ENCODE results near the gene PPP3CB. TPM values are rescaled to one million over a fixed set of nuclear protein-coding genes. Genes with fewer than 3 reads are reported as not detected.

The PPP3CB gene
- total RNA-seq, 1 experiment from 2014 or later = 34.0 TPM

DNA sequence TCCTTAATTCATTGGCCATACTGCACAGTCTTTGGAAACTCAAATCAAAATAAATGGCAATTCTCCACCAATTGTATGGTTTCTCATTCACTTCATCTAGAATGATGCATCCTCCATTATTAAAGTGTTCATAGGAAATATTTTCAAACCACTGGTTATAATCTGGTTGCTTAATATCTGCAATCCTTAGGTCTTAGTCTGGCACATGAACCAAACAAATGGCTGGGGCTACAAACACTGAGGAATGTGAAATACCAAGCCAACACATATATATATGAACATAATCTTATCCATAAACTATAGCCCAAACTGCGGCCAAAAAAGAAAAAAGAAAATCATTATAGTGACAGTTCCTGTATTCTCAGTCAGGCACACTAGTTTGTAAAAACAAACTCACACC, 56.8 kb downstream of the PPP3CB start:
- H4K20me1 ChIP-seq (ENCODE audit: insufficient read depth) = no peaks in the 10 kb centered on the region
- ChIA-PET POLR2A (ENCODE audit: unreplicated experiment) (interaction anchor here (0.5 kb wide), 1 partner anchor 1357 kb away, joined by 3 read pairs; no protein-coding TSS in a partner anchor), CTCF (no interaction called here)
- TF ChIP-seq EZH2 (IDR thresholded peaks at IDR 0.05; ENCODE audit: low read depth) = no peak
- TF ChIP-seq, protein P1, sequence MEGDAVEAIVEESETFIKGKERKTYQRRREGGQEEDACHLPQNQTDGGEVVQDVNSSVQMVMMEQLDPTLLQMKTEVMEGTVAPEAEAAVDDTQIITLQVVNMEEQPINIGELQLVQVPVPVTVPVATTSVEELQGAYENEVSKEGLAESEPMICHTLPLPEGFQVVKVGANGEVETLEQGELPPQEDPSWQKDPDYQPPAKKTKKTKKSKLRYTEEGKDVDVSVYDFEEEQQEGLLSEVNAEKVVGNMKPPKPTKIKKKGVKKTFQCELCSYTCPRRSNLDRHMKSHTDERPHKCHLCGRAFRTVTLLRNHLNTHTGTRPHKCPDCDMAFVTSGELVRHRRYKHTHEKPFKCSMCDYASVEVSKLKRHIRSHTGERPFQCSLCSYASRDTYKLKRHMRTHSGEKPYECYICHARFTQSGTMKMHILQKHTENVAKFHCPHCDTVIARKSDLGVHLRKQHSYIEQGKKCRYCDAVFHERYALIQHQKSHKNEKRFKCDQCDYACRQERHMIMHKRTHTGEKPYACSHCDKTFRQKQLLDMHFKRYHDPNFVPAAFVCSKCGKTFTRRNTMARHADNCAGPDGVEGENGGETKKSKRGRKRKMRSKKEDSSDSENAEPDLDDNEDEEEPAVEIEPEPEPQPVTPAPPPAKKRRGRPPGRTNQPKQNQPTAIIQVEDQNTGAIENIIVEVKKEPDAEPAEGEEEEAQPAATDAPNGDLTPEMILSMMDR (conservative IDR thresholded peaks at IDR 0.05) = no peak
- no peaks in the 10 kb centered on the region for H3K27me3 ChIP-seq (ENCODE audit: insufficient read depth, low read depth)
- no peak overlapping the region for H2AFZ ChIP-seq
- no peaks in the 10 kb centered on the region for H3K4me1 ChIP-seq (replicated peaks; ENCODE audit: insufficient read depth)
- H3F3A ChIP-seq (ENCODE audit: insufficient read depth, low read depth) = no peaks in the 10 kb centered on the region
- H3K4me3 ChIP-seq = no peak overlapping the region
- BruUV-seq (replicated peaks) = no TSS peak
- DNase-seq = no peak
- H3K79me2 ChIP-seq (ENCODE audit: low read depth) = no peaks in the 10 kb centered on the region
- no peaks in the 10 kb centered on the region for H3K9me2 ChIP-seq (ENCODE audit: insufficient read depth)
- H3K36me3 ChIP-seq (ENCODE audit: low read depth) = no peaks in the 10 kb centered on the region
- H3K4me2 ChIP-seq = no peak overlapping the region
- H3K27ac ChIP-seq = no peak overlapping the region
- H3K9me3 ChIP-seq (ENCODE audit: insufficient read depth, low read depth) = no peaks in the 10 kb centered on the region
- intact Hi-C loops (cut with micrococcal nuclease; ENCODE audit: unreplicated experiment) = no loop called here

DNA sequence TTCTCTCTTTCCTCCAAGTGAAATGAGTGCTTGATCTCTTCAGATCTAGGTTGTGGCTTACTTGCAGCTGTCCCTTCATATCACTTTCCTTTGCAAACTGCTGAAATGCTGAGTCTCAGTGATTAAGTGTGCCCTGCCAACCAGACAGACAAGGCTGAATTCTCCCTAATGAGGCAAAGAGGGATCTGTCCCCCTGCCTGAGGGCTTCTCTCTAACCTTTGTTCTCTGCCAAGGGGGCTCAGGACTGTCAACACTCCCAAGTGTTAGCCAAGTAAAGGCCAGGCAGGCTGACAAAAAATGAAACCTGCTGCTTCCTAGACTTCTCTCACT, 62.3 kb downstream of the PPP3CB start, which contains the start of gene MSS51:
MSS51 (minus strand) TSS at position 24 of the 330 bp plus-strand sequence. CDS start 5,277 bp downstream, outside the sequence.
- no TSS peak for BruUV-seq (replicated peaks)

GRCh38 chr10:73432646-73433537, 62.9 kb downstream of the PPP3CB start:
- Histone ChIP-seq H3K4me1 (replicated peaks; ENCODE audit: insufficient read depth) (no peaks in the 10 kb centered on the region), H3K9me3 (ENCODE audit: insufficient read depth, low read depth) (no peaks in the 10 kb centered on the region), H3F3A (ENCODE audit: insufficient read depth, low read depth) (no peaks in the 10 kb centered on the region; the same call in 1 of the 2 replicates), H3K4me2 (no peak overlapping the region), H2AFZ (no peak overlapping the region), H4K20me1 (ENCODE audit: insufficient read depth) (no peaks in the 10 kb centered on the region), H3K79me2 (ENCODE audit: low read depth) (no peaks in the 10 kb centered on the region), H3K4me3 (no peak overlapping the region), H3K36me3 (ENCODE audit: low read depth) (no peaks in the 10 kb centered on the region), H3K9me2 (ENCODE audit: insufficient read depth) (no peaks in the 10 kb centered on the region; the same call in 1 of the 2 replicates), H3K27me3 (ENCODE audit: insufficient read depth, low read depth) (no peaks in the 10 kb centered on the region), H3K27ac (no peak overlapping the region)
- intact Hi-C loops (cut with micrococcal nuclease; ENCODE audit: unreplicated experiment) = no loop called here
- ChIA-PET CTCF (no interaction called here), POLR2A (ENCODE audit: unreplicated experiment) (no interaction called here)
- TF ChIP-seq, protein P1 (conservative IDR thresholded peaks at IDR 0.05) = no peak
- no peak for TF ChIP-seq EZH2 (IDR thresholded peaks at IDR 0.05; ENCODE audit: low read depth)
- no peak for DNase-seq
- BruUV-seq (replicated peaks) = no TSS peak

More for the DNA sequence above, 62.3 kb downstream of the PPP3CB start, which contains the start of gene MSS51:
- no peaks in the 10 kb centered on the region for H3K9me3 ChIP-seq (ENCODE audit: insufficient read depth, low read depth)
- H2AFZ ChIP-seq = no peak within 1 kb of the TSS
- no peaks in the 10 kb centered on the region for H3K79me2 ChIP-seq (ENCODE audit: low read depth)
- no peak within 1 kb of the TSS for H3K4me2 ChIP-seq
- H3K4me3 ChIP-seq = no peak within 1 kb of the TSS
- H3K27ac ChIP-seq = no peak within 1 kb of the TSS
- intact Hi-C loops (cut with micrococcal nuclease; ENCODE audit: unreplicated experiment) = no loop called here
- DNase-seq = no peak
- no peaks in the 10 kb centered on the region for H3K4me1 ChIP-seq (replicated peaks; ENCODE audit: insufficient read depth)
- no peaks in the 10 kb centered on the region; the same call in 1 of the 2 replicates for H3F3A ChIP-seq (ENCODE audit: insufficient read depth, low read depth)
- no peaks in the 10 kb centered on the region for H3K36me3 ChIP-seq (ENCODE audit: low read depth)
- TF ChIP-seq, protein P1 (conservative IDR thresholded peaks at IDR 0.05) = no peak
- no peak for TF ChIP-seq EZH2 (IDR thresholded peaks at IDR 0.05; ENCODE audit: low read depth)
- no peaks in the 10 kb centered on the region for H3K27me3 ChIP-seq (ENCODE audit: insufficient read depth, low read depth)
- no peaks in the 10 kb centered on the region for H4K20me1 ChIP-seq (ENCODE audit: insufficient read depth)
- H3K9me2 ChIP-seq (ENCODE audit: insufficient read depth) = no peaks in the 10 kb centered on the region; the same call in 1 of the 2 replicates
- ChIA-PET CTCF (no interaction called here), POLR2A (ENCODE audit: unreplicated experiment) (no interaction called here)

All from PC-9 (cell line).